Esophagus muscularis mucosa (tissue), 3 donors: ENCODE data around the gene LAMA1.

Source experiments
- CTCF ChIP-seq, 3 experiments: fragments of 200-600 bp in 2 of 3; fragments of 450-650 bp in 1 of 3; sonication (generic) in 2 of 3; IDR thresholded peaks; one replicate each; pipeline ENCODE4 v1.5.1; 2017 to 2019; ENCODE audit warnings: antibody characterized with exemption in 3 of 3, mild to moderate bottlenecking in 2 of 3, moderate library complexity in 1 of 3
- POLR2A ChIP-seq: fragments of 450-650 bp; IDR thresholded peaks from one replicate; pipeline ENCODE4 v1.6.1; 2017; ENCODE audit warnings: antibody characterized with exemption, moderate library complexity, mild to moderate bottlenecking, low read depth

DNA sequence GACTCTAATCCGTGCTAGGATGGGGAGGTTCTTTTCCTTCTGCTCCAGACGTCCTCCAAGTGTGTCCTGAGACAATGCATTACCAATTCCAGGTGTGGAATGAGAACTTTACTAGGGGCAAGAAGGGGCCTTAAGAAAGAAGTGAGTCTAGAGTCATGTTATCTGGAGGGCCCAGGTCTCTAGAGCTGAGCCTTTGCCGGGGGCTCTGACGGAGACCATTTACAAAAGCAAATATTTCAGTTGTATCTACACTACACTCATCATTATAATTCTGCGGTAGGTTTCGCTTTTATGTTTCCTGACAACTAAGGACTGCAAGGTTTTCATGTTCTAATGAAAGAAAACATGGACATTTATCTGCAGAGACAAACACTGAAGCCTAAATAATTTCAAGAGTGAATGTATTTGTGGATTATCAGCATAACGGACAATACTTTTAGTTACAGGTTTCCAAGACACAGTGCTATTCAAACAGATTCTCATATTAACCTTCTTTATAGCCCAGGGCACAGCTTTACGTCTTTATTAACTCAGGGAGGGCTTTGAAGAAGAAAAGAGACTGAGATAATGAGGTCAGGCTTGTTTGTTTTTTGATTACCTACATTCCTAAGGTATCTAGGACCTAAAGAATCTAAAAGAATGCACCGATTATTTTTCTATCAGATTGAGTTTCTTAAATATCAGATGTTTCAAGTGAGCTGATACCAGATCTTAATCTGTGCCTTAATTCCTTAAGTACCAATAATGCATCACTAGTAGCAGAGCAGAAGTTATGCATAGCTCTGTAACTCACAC, 15.0 kb upstream of the LAMA1 start:
- no peak for TF ChIP-seq CTCF (IDR thresholded peaks at IDR 0.05)
- no peak for TF ChIP-seq POLR2A
